ENCODE data around the gene CHST7.

The CHST7 gene

GRCh38 chrX:46630141-46630540 lies 56.6 kb downstream of the CHST7 start:
- no peaks in the 10 kb centered on the region for H3K27me3 Mint-ChIP-seq
- intact Hi-C loops (cut with micrococcal nuclease), result no loop called here
- H3K27ac Mint-ChIP-seq, result peak overlapping the region; percentile 90
- peaks cover 41% of the 10 kb centered on the region for H3K4me1 Mint-ChIP-seq (ENCODE audit: low read depth)
- no peaks in the 10 kb centered on the region for H3K9me3 Mint-ChIP-seq
- H3K4me3 Mint-ChIP-seq, result no peak overlapping the region
- peaks cover 8% of the 10 kb centered on the region for H3K36me3 Mint-ChIP-seq (ENCODE audit: low read depth)

- no peaks in the 10 kb centered on the region for H3K9me3 Mint-ChIP-seq
- no peaks in the 10 kb centered on the region for H3K27me3 Mint-ChIP-seq
- H3K4me1 Mint-ChIP-seq (ENCODE audit: low read depth), result peaks cover 22% of the 10 kb centered on the region
- no peak overlapping the region for H3K27ac Mint-ChIP-seq
- intact Hi-C loops (cut with micrococcal nuclease), result no loop called here
- peaks cover 12% of the 10 kb centered on the region for H3K36me3 Mint-ChIP-seq (ENCODE audit: low read depth)
- H3K4me3 Mint-ChIP-seq, result no peak overlapping the region
Observed at GRCh38 chrX:46634577-46634976, 61.0 kb downstream of the CHST7 start.

GRCh38 chrX:46635186-46635585 lies 61.6 kb downstream of the CHST7 start:
- Mint-ChIP-seq H3K4me3 (no peak overlapping the region), H3K27me3 (no peaks in the 10 kb centered on the region), H3K27ac (no peak overlapping the region), H3K36me3 (ENCODE audit: low read depth) (peaks cover 12% of the 10 kb centered on the region), H3K4me1 (ENCODE audit: low read depth) (peaks cover 20% of the 10 kb centered on the region), H3K9me3 (no peaks in the 10 kb centered on the region)
- intact Hi-C loops (cut with micrococcal nuclease), result no loop called here

- Mint-ChIP-seq H3K27ac (no peak overlapping the region), H3K36me3 (ENCODE audit: low read depth) (peaks cover 6% of the 10 kb centered on the region), H3K4me1 (ENCODE audit: low read depth) (peaks cover 15% of the 10 kb centered on the region), H3K4me3 (no peak overlapping the region), H3K9me3 (no peaks in the 10 kb centered on the region), H3K27me3 (no peaks in the 10 kb centered on the region)
- intact Hi-C loops (cut with micrococcal nuclease), result no loop called here
Observed at GRCh38 chrX:46636223-46636622, 62.7 kb downstream of the CHST7 start.

- H3K9me3 Mint-ChIP-seq, result no peaks in the 10 kb centered on the region
- peaks cover 8% of the 10 kb centered on the region for H3K36me3 Mint-ChIP-seq (ENCODE audit: low read depth)
- H3K4me1 Mint-ChIP-seq (ENCODE audit: low read depth), result peaks cover 8% of the 10 kb centered on the region
- no peak overlapping the region for H3K27ac Mint-ChIP-seq
- no peak overlapping the region for H3K4me3 Mint-ChIP-seq
- H3K27me3 Mint-ChIP-seq, result no peaks in the 10 kb centered on the region
- intact Hi-C loops (cut with micrococcal nuclease), result no loop called here
Observed at GRCh38 chrX:46637938-46638337, 64.4 kb downstream of the CHST7 start.

GRCh38 chrX:46642145-46642544 lies 68.6 kb downstream of the CHST7 start:
- Mint-ChIP-seq H3K4me3 (no peak overlapping the region), H3K27me3 (no peaks in the 10 kb centered on the region), H3K9me3 (no peaks in the 10 kb centered on the region), H3K27ac (no peak overlapping the region), H3K4me1 (ENCODE audit: low read depth) (peaks cover 7% of the 10 kb centered on the region), H3K36me3 (ENCODE audit: low read depth) (peaks cover 5% of the 10 kb centered on the region)
- intact Hi-C loops (cut with micrococcal nuclease), result loop anchor here (5.0 kb wide), 1 partner anchor 65 kb away; no protein-coding TSS in a partner anchor

- Mint-ChIP-seq H3K4me1 (ENCODE audit: low read depth) (peaks cover 10% of the 10 kb centered on the region), H3K36me3 (ENCODE audit: low read depth) (peaks cover 5% of the 10 kb centered on the region), H3K9me3 (no peaks in the 10 kb centered on the region), H3K27ac (no peak overlapping the region), H3K27me3 (no peaks in the 10 kb centered on the region), H3K4me3 (no peak overlapping the region)
- intact Hi-C loops (cut with micrococcal nuclease), result loop anchor here (5.0 kb wide), 1 partner anchor 66 kb away; no protein-coding TSS in a partner anchor
Observed at GRCh38 chrX:46643636-46644035, 70.1 kb downstream of the CHST7 start.

- Mint-ChIP-seq H3K4me3 (no peak overlapping the region), H3K27ac (no peak overlapping the region), H3K4me1 (ENCODE audit: low read depth) (peaks cover 22% of the 10 kb centered on the region), H3K9me3 (no peaks in the 10 kb centered on the region), H3K36me3 (ENCODE audit: low read depth) (peaks cover 5% of the 10 kb centered on the region), H3K27me3 (no peaks in the 10 kb centered on the region)
- intact Hi-C loops (cut with micrococcal nuclease), result no loop called here
Observed at GRCh38 chrX:46645614-46646013, 72.0 kb downstream of the CHST7 start.

GRCh38 chrX:46647251-46647650 lies 73.7 kb downstream of the CHST7 start:
- no peak overlapping the region for H3K4me3 Mint-ChIP-seq
- peak overlapping the region; percentile 1 for H3K27ac Mint-ChIP-seq
- no peaks in the 10 kb centered on the region for H3K27me3 Mint-ChIP-seq
- peaks cover 5% of the 10 kb centered on the region for H3K36me3 Mint-ChIP-seq (ENCODE audit: low read depth)
- intact Hi-C loops (cut with micrococcal nuclease), result no loop called here
- peaks cover 24% of the 10 kb centered on the region for H3K4me1 Mint-ChIP-seq (ENCODE audit: low read depth)
- H3K9me3 Mint-ChIP-seq, result no peaks in the 10 kb centered on the region
